Activated naive CD8-positive, alpha-beta T cell treated with anti-CD3 and anti-CD28 coated beads, Interleukin-2, amount 10 ng/mL, durations not matched to agents 7 days and 5 days (primary cell): ENCODE results near the gene EIF5A. TPM values are rescaled to one million over a fixed set of nuclear protein-coding genes. Genes with fewer than 3 reads are reported as not detected.

Source experiments
- ATAC-seq: fragments of 150-1000 bp; cut with Tn5 transposase; one replicate; pipeline ENCODE4 v1.10.0; 2021; ENCODE audit warnings: low read depth, moderate library complexity
- POLR2A ChIA-PET: fragments of 350-600 bp; sonication (Branson Sonifier 250); formaldehyde crosslinking; loops from one replicate; lab custom pipeline; 2021; ENCODE audit warnings: antibody characterized with exemption; lab: Charles Lee
- DNase-seq: peaks from one replicate; pipeline ENCODE4 v3.0.0; 2021
- H3K27ac Mint-ChIP-seq: one replicate; pipeline ENCODE4 v1.8.0; 2022; ENCODE audit warnings: mild to moderate bottlenecking, mixed read lengths
- H3K27me3 Mint-ChIP-seq: one replicate; pipeline ENCODE4 v1.8.0; 2022; ENCODE audit warnings: mild to moderate bottlenecking, moderate library complexity, mixed read lengths
- H3K36me3 Mint-ChIP-seq: one replicate; pipeline ENCODE4 v1.8.0; 2021; ENCODE audit warnings: mild to moderate bottlenecking, mixed read lengths
- H3K4me1 Mint-ChIP-seq: one replicate; pipeline ENCODE4 v1.8.0; 2021; ENCODE audit warnings: mixed read lengths
- H3K4me3 Mint-ChIP-seq: one replicate; pipeline ENCODE4 v1.8.0; 2022; ENCODE audit warnings: mild to moderate bottlenecking, moderate library complexity, mixed read lengths
- H3K9me3 Mint-ChIP-seq: one replicate; pipeline ENCODE4 v1.8.0; 2021; ENCODE audit warnings: mixed read lengths
- total RNA-seq, 2 experiments: library from RNA; stranded (reverse); gene quantifications; one replicate each; pipeline ENCODE4 v1.2.3, GENCODE V29; 2021

Gene EIF5A
- 100 to 1,000 TPM; 420 to 451 TPM for total RNA-seq

DNA sequence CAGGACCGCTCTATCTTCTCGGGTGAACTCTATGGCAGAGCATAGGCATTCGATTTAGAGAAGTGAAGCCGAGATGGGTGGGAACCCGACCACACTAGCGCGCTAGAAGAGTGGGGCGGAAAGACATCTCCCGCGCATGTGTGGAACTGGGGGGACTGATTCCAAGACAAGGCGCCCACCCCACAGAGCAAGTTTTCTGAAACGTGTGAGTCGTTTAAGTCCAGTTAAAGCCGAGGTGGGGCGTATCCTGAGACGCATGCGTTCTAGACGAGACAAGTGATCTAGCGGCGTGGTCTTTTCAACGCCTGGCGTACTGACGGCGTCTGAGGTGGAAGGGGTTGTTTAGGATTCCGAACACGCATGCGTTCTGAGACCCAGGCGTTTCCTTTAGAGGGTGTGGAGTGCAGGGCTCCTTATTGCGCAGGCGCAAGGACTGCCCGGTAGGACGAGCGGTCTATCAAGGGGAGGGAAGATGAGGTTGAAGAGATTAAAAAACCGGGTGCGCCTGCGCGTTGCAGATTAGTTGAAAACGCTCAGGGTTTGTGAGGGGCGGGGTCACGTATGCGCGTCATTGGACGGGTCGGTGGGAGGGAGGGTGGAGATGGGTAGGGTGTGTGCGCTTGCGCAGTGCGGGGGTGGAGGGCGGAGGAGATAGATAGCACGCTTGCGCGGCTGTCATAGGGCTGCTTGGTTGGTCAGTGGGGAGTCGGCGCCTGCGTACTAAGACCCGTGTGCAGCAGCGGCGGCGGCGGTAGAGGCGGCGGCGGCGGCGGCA lies at the start of gene EIF5A:
Gene EIF5A (plus strand): TSS at position 718 of the 775 bp plus-strand sequence. CDS start 2,008 bp downstream, outside the sequence.
- Mint-ChIP-seq H3K27ac (peak within 1 kb of the TSS; percentile 98), H3K9me3 (no peaks in the 10 kb centered on the region), H3K4me1 (peaks cover 29% of the 10 kb centered on the region), H3K36me3 (peaks cover 19% of the 10 kb centered on the region), H3K27me3 (no peaks in the 10 kb centered on the region), H3K4me3 (peak within 1 kb of the TSS; percentile 89)
- POLR2A ChIA-PET = interaction anchor here (2.8 kb wide), 1 partner anchor 37 kb away, joined by 11 read pairs; no protein-coding TSS in a partner anchor
- peak; percentile 81 for ATAC-seq
- DNase-seq = peak; percentile 99

DNA sequence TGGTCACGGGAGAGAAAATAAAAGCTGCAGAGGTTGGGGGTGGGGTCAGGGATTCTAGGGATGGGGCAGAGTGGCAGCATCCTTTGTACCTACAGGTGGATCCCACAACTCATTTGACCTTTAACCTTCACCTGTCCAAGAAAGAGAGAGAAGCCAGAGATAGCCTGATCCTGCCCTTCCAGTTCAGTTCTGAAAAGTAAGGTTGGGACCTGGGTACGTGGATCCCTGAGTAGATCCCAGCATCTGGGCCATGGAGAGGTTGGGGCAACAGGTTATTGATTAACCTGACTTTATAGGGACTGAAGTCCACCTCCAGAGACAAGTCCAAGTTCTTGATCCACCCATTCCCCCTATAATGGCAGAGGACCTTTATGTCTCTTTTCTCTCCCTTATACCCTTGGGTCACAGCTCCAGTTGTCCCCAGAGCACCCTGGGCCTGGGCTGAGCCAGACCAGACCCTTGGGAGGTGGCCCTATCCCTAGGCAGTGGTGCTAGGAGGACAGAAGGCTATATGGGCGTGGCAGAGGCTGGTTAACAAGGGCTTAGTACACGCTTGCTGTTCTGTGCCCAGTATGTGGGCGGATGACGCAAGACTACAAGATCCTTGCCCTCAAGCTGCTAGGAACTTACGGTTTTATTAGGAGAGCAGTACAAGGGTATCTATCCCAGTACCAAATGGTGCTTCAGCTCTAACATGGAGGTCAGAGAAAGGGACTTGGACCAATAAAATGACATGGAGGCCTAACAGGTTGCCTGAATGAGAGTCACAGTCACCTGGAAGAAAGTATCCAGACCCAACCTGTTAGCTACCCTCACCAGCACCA lies 48.5 kb upstream of the EIF5A start:
- DNase-seq = no peak
- no peak for ATAC-seq
- Mint-ChIP-seq H3K36me3 (peaks cover 7% of the 10 kb centered on the region), H3K9me3 (no peaks in the 10 kb centered on the region), H3K27ac (no peak overlapping the region), H3K27me3 (peaks cover 18% of the 10 kb centered on the region), H3K4me1 (peaks cover 21% of the 10 kb centered on the region), H3K4me3 (no peak overlapping the region)
- POLR2A ChIA-PET = interaction anchor here (0.6 to 1.3 kb wide), 4 partner anchors 16 to 151 kb away, joined by 3 to 5 read pairs (median 4); partner anchors contain the start of genes GABARAP and PHF23

DNA sequence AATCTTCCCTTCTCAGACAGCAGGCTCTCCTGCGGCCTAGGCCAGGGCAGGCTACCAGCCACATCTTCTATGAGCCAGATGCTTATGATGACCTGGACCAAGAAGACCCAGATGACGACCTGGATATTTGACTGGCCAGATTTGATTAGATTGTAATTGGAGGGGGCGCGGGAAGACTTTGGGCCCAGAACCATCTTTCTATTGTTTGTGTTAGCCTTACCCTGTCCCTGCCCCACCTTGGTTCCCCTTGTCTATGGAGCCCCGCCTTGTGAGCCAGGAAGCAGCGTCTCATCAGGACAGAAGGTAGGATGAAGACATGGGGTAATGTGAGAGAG lies 47.9 kb upstream of the EIF5A start:
- Mint-ChIP-seq H3K36me3 (peaks cover 5% of the 10 kb centered on the region), H3K4me3 (no peak overlapping the region), H3K27ac (no peak overlapping the region), H3K9me3 (no peaks in the 10 kb centered on the region), H3K4me1 (peaks cover 20% of the 10 kb centered on the region), H3K27me3 (peaks cover 23% of the 10 kb centered on the region)
- no peak for DNase-seq
- POLR2A ChIA-PET = interaction anchor here (0.6 to 1.3 kb wide), 5 partner anchors 16 to 150 kb away, joined by 3 to 5 read pairs (median 4); partner anchors contain the start of genes DVL2, GABARAP and PHF23
- ATAC-seq = no peak

GRCh38 chr17:7260151-7260550 lies 47.3 kb upstream of the EIF5A start:
- POLR2A ChIA-PET = interaction anchor here (0.8 to 1.3 kb wide), 4 partner anchors 17 to 25 kb away, joined by 3 to 5 read pairs (median 4); partner anchors contain the start of genes DVL2, GABARAP and PHF23
- Mint-ChIP-seq H3K4me3 (peak overlapping the region; percentile 35), H3K36me3 (no peaks in the 10 kb centered on the region), H3K4me1 (peaks cover 20% of the 10 kb centered on the region), H3K9me3 (no peaks in the 10 kb centered on the region), H3K27ac (no peak overlapping the region), H3K27me3 (peaks cover 25% of the 10 kb centered on the region)
- no peak for DNase-seq
- no peak for ATAC-seq

GRCh38 chr17:7260651-7261378 lies 46.6 kb upstream of the EIF5A start:
- peak; percentile 58 for ATAC-seq
- peaks cover 25% of the 10 kb centered on the region for H3K27me3 Mint-ChIP-seq
- POLR2A ChIA-PET = interaction anchor here (0.7 to 1.1 kb wide), 2 partner anchors 10 to 40 kb away, joined by 3 to 5 read pairs; partner anchors contain the start of gene CTDNEP1
- peaks cover 20% of the 10 kb centered on the region for H3K4me1 Mint-ChIP-seq
- no peaks in the 10 kb centered on the region for H3K36me3 Mint-ChIP-seq
- no peak for DNase-seq
- no peak overlapping the region for H3K27ac Mint-ChIP-seq
- no peaks in the 10 kb centered on the region for H3K9me3 Mint-ChIP-seq
- peak overlapping the region; percentile 63 for H3K4me3 Mint-ChIP-seq

DNA sequence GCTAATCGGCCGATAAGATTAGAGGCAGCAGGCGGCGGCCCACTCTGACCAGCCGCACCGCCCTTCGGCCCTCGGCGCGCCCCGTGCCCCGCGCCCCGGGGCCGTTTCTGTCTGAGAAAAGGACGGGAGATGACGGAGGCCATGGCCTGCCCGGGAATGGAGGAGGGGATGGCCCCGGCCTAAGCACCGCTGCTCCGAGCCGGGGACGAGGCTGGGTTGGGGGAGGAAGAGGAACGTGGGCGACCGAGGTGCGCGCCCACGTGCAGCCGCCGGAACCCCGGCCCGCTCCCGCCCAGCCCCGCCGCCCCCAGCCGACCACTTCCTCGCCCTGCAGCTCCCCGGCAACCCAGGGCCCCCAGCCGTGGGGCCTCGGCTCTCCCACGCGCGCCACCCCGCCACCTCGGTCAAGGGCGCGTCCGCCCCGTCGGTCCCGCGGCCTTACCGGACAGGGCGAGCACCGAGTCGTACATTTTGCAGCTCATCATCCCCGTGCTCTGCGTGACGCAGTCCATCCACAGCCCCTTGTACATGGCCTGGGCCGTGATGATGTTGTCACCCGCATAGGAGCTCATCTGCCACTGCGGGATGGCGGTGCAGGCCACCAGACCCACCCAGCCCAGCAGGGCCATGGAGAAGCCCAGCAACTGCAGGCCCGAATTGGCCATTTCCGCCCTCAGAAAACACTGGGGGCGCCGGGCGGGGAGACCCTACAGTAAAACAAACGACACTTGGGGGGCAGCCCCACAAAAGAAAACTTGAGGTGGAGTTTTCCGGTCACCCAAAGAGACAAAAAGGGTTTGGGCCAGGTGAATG lies 45.8 kb upstream of the EIF5A start:
- ATAC-seq (peak; percentile 38), DNase-seq (peak; percentile 64)
- no peaks in the 10 kb centered on the region for H3K9me3 Mint-ChIP-seq
- H3K27ac Mint-ChIP-seq = peak overlapping the region; percentile 51
- peaks cover 26% of the 10 kb centered on the region for H3K27me3 Mint-ChIP-seq
- POLR2A ChIA-PET = interaction anchor here (0.7 to 1.1 kb wide), 2 partner anchors 10 to 41 kb away, joined by 3 to 5 read pairs; partner anchors contain the start of gene CTDNEP1
- H3K36me3 Mint-ChIP-seq = no peaks in the 10 kb centered on the region
- peak overlapping the region; percentile 70 for H3K4me3 Mint-ChIP-seq
- peaks cover 20% of the 10 kb centered on the region for H3K4me1 Mint-ChIP-seq

GRCh38 chr17:7262192-7262934 lies 45.1 kb upstream of the EIF5A start, which contains the start of gene CLDN7:
Gene CLDN7 (minus strand): TSS chr17:7262478. CDS start chr17:7262043, 435 bp downstream.
- DNase-seq (peak; percentile 39), ATAC-seq (no peak)
- Mint-ChIP-seq H3K4me1 (peaks cover 22% of the 10 kb centered on the region), H3K27ac (peak within 1 kb of the TSS; percentile 53), H3K36me3 (no peaks in the 10 kb centered on the region), H3K4me3 (peak within 1 kb of the TSS; percentile 77), H3K27me3 (peaks cover 28% of the 10 kb centered on the region), H3K9me3 (no peaks in the 10 kb centered on the region)
- POLR2A ChIA-PET = interaction anchor here (1.1 kb wide), 1 partner anchor 11 kb away, joined by 5 read pairs; the partner anchor contains the start of gene CTDNEP1

DNA sequence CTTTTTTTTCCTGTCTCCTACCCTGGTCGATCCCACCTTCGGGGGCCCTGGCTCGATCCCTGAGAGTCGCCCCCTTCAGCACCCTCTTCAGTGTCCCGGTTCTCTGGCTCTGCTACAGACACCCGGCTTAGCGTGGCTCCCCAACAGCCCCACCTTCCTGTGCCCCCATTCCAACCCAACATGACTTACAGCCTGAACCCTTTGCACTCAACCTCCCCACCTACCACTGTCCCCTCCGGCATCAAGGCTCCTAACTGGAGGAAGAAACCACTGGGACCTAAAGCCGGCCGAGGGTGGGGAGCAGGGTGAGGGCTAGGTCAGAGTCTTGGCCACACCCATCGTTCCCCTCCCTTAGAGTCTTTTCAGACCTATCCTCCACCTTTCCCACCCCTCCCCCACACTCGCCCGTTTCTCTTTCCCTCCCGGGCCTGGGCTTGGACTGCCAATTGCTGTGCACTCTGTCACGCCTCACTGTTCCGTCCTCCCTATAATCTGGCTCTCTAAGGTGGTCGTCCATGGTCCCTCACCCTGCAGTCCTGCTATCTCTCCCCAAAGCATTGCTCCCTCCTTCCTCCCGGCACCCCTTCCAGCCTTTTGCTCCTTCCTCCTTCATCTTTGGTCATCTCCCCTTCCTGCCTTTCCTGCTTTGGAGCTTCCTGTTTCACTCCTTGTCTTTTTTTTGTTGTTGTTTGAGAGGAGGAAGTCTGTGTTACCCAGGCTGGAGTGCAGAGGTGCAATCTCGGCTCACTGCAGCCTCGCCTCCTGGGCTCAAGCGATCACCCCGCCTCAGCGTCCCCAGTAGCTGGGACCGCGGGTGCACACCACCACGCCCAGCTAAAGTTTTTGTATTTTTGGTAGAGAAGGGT lies 44.3 kb upstream of the EIF5A start:
- Mint-ChIP-seq H3K4me1 (peaks cover 22% of the 10 kb centered on the region), H3K36me3 (no peaks in the 10 kb centered on the region), H3K27me3 (peaks cover 33% of the 10 kb centered on the region), H3K9me3 (no peaks in the 10 kb centered on the region), H3K4me3 (peak overlapping the region; percentile 77), H3K27ac (peak overlapping the region; percentile 53)
- DNase-seq (peak; percentile 41), ATAC-seq (peak; percentile 16)
- POLR2A ChIA-PET = no interaction called here

DNA sequence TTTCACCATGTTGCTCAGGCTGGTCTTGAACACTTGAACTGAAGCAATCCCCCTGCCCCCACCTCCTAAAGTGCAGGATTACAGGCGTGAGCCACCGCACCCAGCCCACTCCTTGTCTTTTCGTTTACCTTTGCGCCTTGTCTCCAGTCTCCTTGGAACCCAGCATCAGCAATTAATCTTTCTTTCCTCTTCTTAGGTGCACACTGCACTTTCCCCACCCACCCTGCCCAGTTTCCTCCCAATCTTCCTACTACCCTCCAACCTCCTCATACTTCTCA lies 43.7 kb upstream of the EIF5A start:
- POLR2A ChIA-PET = no interaction called here
- Mint-ChIP-seq H3K4me1 (peaks cover 22% of the 10 kb centered on the region), H3K27me3 (peaks cover 33% of the 10 kb centered on the region), H3K27ac (peak overlapping the region; percentile 60), H3K4me3 (peak overlapping the region; percentile 77), H3K9me3 (no peaks in the 10 kb centered on the region), H3K36me3 (no peaks in the 10 kb centered on the region)
- DNase-seq (no peak), ATAC-seq (no peak)

DNA sequence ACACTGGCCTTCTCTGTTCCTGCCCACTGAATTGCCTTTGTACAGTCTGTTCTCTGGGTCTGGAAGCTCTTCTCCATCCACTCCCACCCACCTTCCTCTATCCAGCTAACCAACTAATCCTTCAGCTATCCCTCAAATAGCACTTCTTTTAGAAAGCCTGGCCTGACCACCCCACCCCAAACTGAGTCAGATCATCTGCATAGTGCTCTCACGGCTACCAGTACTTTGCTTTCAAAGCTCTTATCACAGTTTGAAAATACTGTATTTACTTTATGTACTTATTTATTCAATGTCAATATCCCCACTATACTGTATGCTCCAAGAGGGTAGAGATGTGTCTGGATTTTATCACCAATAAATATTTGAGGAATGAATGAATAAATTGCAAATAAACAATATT lies 40.6 kb upstream of the EIF5A start:
- no peak for DNase-seq
- no peaks in the 10 kb centered on the region for H3K36me3 Mint-ChIP-seq
- H3K27ac Mint-ChIP-seq = no peak overlapping the region
- H3K27me3 Mint-ChIP-seq = peaks cover 33% of the 10 kb centered on the region
- H3K4me3 Mint-ChIP-seq = no peak overlapping the region
- peaks cover 18% of the 10 kb centered on the region for H3K4me1 Mint-ChIP-seq
- H3K9me3 Mint-ChIP-seq = no peaks in the 10 kb centered on the region
- POLR2A ChIA-PET = interaction anchor here (1.3 kb wide), 1 partner anchor 128 kb away, joined by 3 read pairs; the partner anchor contains the start of gene PLSCR3
- no peak for ATAC-seq

- DNase-seq (no peak), ATAC-seq (no peak)
- Mint-ChIP-seq H3K36me3 (no peaks in the 10 kb centered on the region), H3K9me3 (no peaks in the 10 kb centered on the region), H3K4me3 (no peak overlapping the region), H3K4me1 (peaks cover 14% of the 10 kb centered on the region), H3K27me3 (peaks cover 28% of the 10 kb centered on the region), H3K27ac (no peak overlapping the region)
- POLR2A ChIA-PET = interaction anchor here (0.6 kb wide), 1 partner anchor 482 kb away, joined by 5 read pairs; no protein-coding TSS in a partner anchor
Measured at GRCh38 chr17:7279448-7279847, 28.0 kb upstream of the EIF5A start.
